Natural killer cell (primary cell): Measurements from ENCODE around the gene MPPE1. TPM values are rescaled to one million over a fixed set of nuclear protein-coding genes. Genes with fewer than 3 reads are reported as not detected.

Experiments
- ATAC-seq, 3 donors: fragments of 150-1000 bp in 2 of 3; fragments of 200-7000 bp in 1 of 3; cut with Tn5 transposase; 1 replicate in 1 of 3; 2 replicates in 2 of 3; pipeline ENCODE4 v1.10.0; 2021; ENCODE audit warnings: mild to moderate bottlenecking in 2 of 3, moderate library complexity in 2 of 3
- DNase-seq, 2 donors: peaks; one replicate each; pipeline versions ENCODE4 v3.0.0 to v3.0.0-alpha.2; 2013 to 2021; ENCODE audit warnings: mixed read lengths in 1 of 2
- H3K27ac ChIP-seq: one replicate; pipeline ENCODE4 v1.5.1; 2013; ENCODE audit warnings: mild to moderate bottlenecking, low read length
- H3K27me3 ChIP-seq: one replicate; pipeline ENCODE4 v1.6.1; 2013; ENCODE audit warnings: low read length; ENCODE audit not compliant: control insufficient read depth, insufficient read depth
- H3K36me3 ChIP-seq: one replicate; pipeline ENCODE4 v1.6.1; 2013; ENCODE audit warnings: low read length; ENCODE audit not compliant: control insufficient read depth, insufficient read depth
- H3K4me1 ChIP-seq: one replicate; pipeline ENCODE4 v1.6.1; 2013; ENCODE audit warnings: low read length; ENCODE audit not compliant: control insufficient read depth, insufficient read depth
- H3K4me3 ChIP-seq: one replicate; pipeline ENCODE4 v1.5.1; 2013; ENCODE audit warnings: low read length
- H3K9me3 ChIP-seq: one replicate; pipeline ENCODE4 v1.6.1; 2013; ENCODE audit warnings: low read length; ENCODE audit not compliant: control insufficient read depth, insufficient read depth
- H3K27ac Mint-ChIP-seq, 2 donors: one replicate each; pipeline ENCODE4 v1.8.0; 2022; ENCODE audit warnings: mild to moderate bottlenecking in 2 of 2, mixed read lengths in 2 of 2, moderate library complexity in 1 of 2
- H3K27me3 Mint-ChIP-seq, 2 donors: one replicate each; pipeline ENCODE4 v1.8.0; 2022; ENCODE audit warnings: low read depth in 2 of 2, mixed read lengths in 2 of 2
- H3K36me3 Mint-ChIP-seq: one replicate; pipeline ENCODE4 v1.8.0; 2022; ENCODE audit warnings: mixed read lengths
- H3K4me1 Mint-ChIP-seq, 2 donors: one replicate each; pipeline ENCODE4 v1.8.0; 2022; ENCODE audit warnings: mixed read lengths in 2 of 2
- H3K4me3 Mint-ChIP-seq: one replicate; pipeline ENCODE4 v1.8.0; 2022; ENCODE audit warnings: mild to moderate bottlenecking, moderate library complexity, mixed read lengths
- H3K9me3 Mint-ChIP-seq, 2 donors: one replicate each; pipeline ENCODE4 v1.8.0; 2022; ENCODE audit warnings: mixed read lengths in 2 of 2
- WGBS: methylation state at CpG from one replicate; pipeline ENCODE4 v1.1.7; 2013; ENCODE audit warnings: missing lambda C conversion rate; ENCODE audit not compliant: insufficient coverage; 5-methylcytosine and 5-hydroxymethylcytosine counted together
- intact Hi-C: fragments of 100-400 bp; cut with micrococcal nuclease; formaldehyde crosslinking; loops from one replicate; pipeline ENCODE4 v1.14.2; 2022
- total RNA-seq, 4 donors: library from RNA; stranded (reverse); fragments of 120-200 nt in 1 of 4; gene quantifications; one replicate each; pipeline versions ENCODE4 v1.2.3 to v1.2.4, GENCODE V29; 2013 to 2022
- TF ChIP-seq, protein P1 (sequence below): fragments of 200-600 bp; IDR thresholded peaks from one replicate; pipeline ENCODE4 v1.8.0; 2022; ENCODE audit warnings: antibody characterized with exemption

The MPPE1 gene
- total RNA-seq, 3 donors from 2014 or later (not counting 1 experiment from before 2014, with no cell fraction given): 98.3 to 110 (median 105) TPM

- no peak for DNase-seq
- H3K36me3 ChIP-seq: no peaks in the 10 kb centered on the region
- TF ChIP-seq, protein P1, sequence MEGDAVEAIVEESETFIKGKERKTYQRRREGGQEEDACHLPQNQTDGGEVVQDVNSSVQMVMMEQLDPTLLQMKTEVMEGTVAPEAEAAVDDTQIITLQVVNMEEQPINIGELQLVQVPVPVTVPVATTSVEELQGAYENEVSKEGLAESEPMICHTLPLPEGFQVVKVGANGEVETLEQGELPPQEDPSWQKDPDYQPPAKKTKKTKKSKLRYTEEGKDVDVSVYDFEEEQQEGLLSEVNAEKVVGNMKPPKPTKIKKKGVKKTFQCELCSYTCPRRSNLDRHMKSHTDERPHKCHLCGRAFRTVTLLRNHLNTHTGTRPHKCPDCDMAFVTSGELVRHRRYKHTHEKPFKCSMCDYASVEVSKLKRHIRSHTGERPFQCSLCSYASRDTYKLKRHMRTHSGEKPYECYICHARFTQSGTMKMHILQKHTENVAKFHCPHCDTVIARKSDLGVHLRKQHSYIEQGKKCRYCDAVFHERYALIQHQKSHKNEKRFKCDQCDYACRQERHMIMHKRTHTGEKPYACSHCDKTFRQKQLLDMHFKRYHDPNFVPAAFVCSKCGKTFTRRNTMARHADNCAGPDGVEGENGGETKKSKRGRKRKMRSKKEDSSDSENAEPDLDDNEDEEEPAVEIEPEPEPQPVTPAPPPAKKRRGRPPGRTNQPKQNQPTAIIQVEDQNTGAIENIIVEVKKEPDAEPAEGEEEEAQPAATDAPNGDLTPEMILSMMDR: no peak
- intact Hi-C loops: no loop called here
- H3K4me1 Mint-ChIP-seq: peaks cover 4 to 7% of the 10 kb centered on the region in 2 donors
- ATAC-seq: no peak
- no peaks in the 10 kb centered on the region for H3K4me1 ChIP-seq
- H3K27ac Mint-ChIP-seq: no peak overlapping the region
- H3K27ac ChIP-seq: no peak overlapping the region
- H3K36me3 Mint-ChIP-seq: no peaks in the 10 kb centered on the region
- no peaks in the 10 kb centered on the region for H3K9me3 Mint-ChIP-seq
- H3K4me3 Mint-ChIP-seq: no peak overlapping the region
- 83% methylated on average over 16 of the region's 17 CpGs for WGBS
- H3K4me3 ChIP-seq: no peak overlapping the region
- no peaks in the 10 kb centered on the region for H3K27me3 ChIP-seq
- H3K9me3 ChIP-seq: no peaks in the 10 kb centered on the region
- no peaks in the 10 kb centered on the region for H3K27me3 Mint-ChIP-seq
These were observed 47.3 kb downstream of the MPPE1 start for GRCh38 chr18:11860594-11861450.

DNA sequence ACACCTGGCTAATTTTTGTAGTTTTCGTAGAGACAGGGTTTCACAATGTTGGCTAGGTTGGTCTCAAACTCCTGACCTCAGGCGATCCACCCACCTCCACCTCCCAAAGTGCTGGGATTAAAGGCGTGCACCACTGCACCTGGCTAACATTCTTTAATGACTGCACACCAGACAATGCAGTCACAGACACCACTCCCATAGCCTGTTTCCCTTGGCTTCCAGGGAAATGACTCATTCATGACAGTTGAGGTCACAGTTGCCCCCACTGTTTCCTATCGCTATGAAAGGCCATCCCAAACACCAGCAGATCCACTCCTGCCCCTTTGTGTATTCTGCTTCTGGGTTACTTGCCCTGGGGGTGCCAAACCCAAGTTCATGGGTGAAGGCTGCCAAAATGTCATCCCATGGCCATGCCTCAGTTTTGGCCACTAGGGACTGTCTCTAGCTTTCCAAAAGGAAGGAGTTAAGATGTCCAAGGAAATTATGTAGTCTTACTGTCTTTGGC, 48.2 kb downstream of the MPPE1 start:
- TF ChIP-seq, protein P1: no peak
- 83% methylated on average over 4 of the region's 4 CpGs for WGBS
- intact Hi-C loops: no loop called here
- Histone ChIP-seq H3K27me3 (no peaks in the 10 kb centered on the region), H3K36me3 (peaks cover 2% of the 10 kb centered on the region), H3K4me1 (no peaks in the 10 kb centered on the region), H3K9me3 (no peaks in the 10 kb centered on the region), H3K27ac (no peak overlapping the region), H3K4me3 (no peak overlapping the region)
- no peak overlapping the region for H3K27ac Mint-ChIP-seq
- no peak overlapping the region for H3K4me3 Mint-ChIP-seq
- ATAC-seq (no peak), DNase-seq (no peak)
- peaks cover 4 to 7% of the 10 kb centered on the region in 2 donors for H3K4me1 Mint-ChIP-seq
- H3K9me3 Mint-ChIP-seq: no peaks in the 10 kb centered on the region
- H3K27me3 Mint-ChIP-seq: no peaks in the 10 kb centered on the region
- no peaks in the 10 kb centered on the region for H3K36me3 Mint-ChIP-seq

GRCh38 chr18:11859282-11859830, 48.8 kb downstream of the MPPE1 start:
- Mint-ChIP-seq H3K4me3 (no peak overlapping the region), H3K27me3 (no peaks in the 10 kb centered on the region), H3K36me3 (no peaks in the 10 kb centered on the region), H3K27ac (no peak overlapping the region), H3K9me3 (no peaks in the 10 kb centered on the region), H3K4me1 (peaks cover 4 to 7% of the 10 kb centered on the region in 2 donors)
- no peak overlapping the region for H3K4me3 ChIP-seq
- ATAC-seq (no peak), DNase-seq (no peak)
- H3K27me3 ChIP-seq: no peaks in the 10 kb centered on the region
- H3K36me3 ChIP-seq: peaks cover 2% of the 10 kb centered on the region
- intact Hi-C loops: no loop called here
- WGBS: 90% methylated on average over 7 of the region's 7 CpGs
- no peaks in the 10 kb centered on the region for H3K4me1 ChIP-seq
- TF ChIP-seq, protein P1: no peak
- no peak overlapping the region for H3K27ac ChIP-seq
- no peaks in the 10 kb centered on the region for H3K9me3 ChIP-seq
